A673 (cell line): ENCODE results near the gene ROR2. TPM values are rescaled to one million over a fixed set of nuclear protein-coding genes. Genes with fewer than 3 reads are reported as not detected.

Source experiments
- BruUV-seq: library from RNA; stranded (reverse); fragments of 400-500 nt; replicated peaks from 2 replicates; lab custom pipeline; 2021; lab: Mats Ljungman, UMichigan
- CTCF ChIA-PET: fragments of 300-600 bp; sonication (Branson Sonifier 250); formaldehyde crosslinking; loops from one replicate; lab custom pipeline; 2022; ENCODE audit warnings: antibody characterized with exemption; lab: Charles Lee
- POLR2A ChIA-PET: fragments of 300-600 bp; sonication (Branson Sonifier 250); formaldehyde crosslinking; loops from one replicate; lab custom pipeline; 2022; ENCODE audit warnings: antibody characterized with exemption; ENCODE audit not compliant: low non-redundant PET; lab: Charles Lee
- DNase-seq: peaks from one replicate; pipeline ENCODE4 v3.0.0-alpha.2; 2015; ENCODE audit warnings: low spot score
- H3K27ac ChIP-seq: fragments of 200-600 bp; sonication (generic); 2 replicates; pipeline ENCODE4 v1.5.1; 2016; ENCODE audit warnings: mixed run types, low read depth, mild to moderate bottlenecking, mixed read lengths, antibody characterized with exemption, low read length; ENCODE audit not compliant: poor library complexity, severe bottlenecking
- H3K27me3 ChIP-seq: fragments of 200-600 bp; sonication (generic); replicated peaks from 2 replicates; pipeline ENCODE4 v1.6.1; 2017; ENCODE audit warnings: mixed run types, low read depth, mild to moderate bottlenecking, mixed read lengths, antibody characterized with exemption, low read length; ENCODE audit not compliant: insufficient read depth, poor library complexity
- H3K36me3 ChIP-seq: fragments of 200-600 bp; sonication (generic); 2 replicates; pipeline ENCODE4 v1.6.1; 2016; ENCODE audit warnings: mixed run types, mild to moderate bottlenecking, mixed read lengths, antibody characterized with exemption, low read length; ENCODE audit not compliant: insufficient read depth, poor library complexity, severe bottlenecking
- H3K4me1 ChIP-seq: fragments of 200-600 bp; sonication (generic); 2 replicates; pipeline ENCODE4 v1.6.1; 2017; ENCODE audit warnings: mixed run types, mild to moderate bottlenecking, mixed read lengths, antibody characterized with exemption, low read length; ENCODE audit not compliant: insufficient read depth, poor library complexity, severe bottlenecking
- H3K4me3 ChIP-seq: fragments of 200-600 bp; sonication (generic); 2 replicates; pipeline ENCODE4 v1.5.1; 2016; ENCODE audit warnings: low read depth, mixed run types, mild to moderate bottlenecking, mixed read lengths, low read length; ENCODE audit not compliant: poor library complexity, severe bottlenecking
- H3K9me3 ChIP-seq: fragments of 200-600 bp; sonication (generic); 2 replicates; pipeline ENCODE4 v1.6.1; 2016; ENCODE audit warnings: mixed run types, low read depth, mild to moderate bottlenecking, mixed read lengths, antibody characterized with exemption, low read length; ENCODE audit not compliant: poor library complexity, severe bottlenecking
- EZH2 ChIP-seq: fragments of 200-600 bp; sonication (generic); IDR thresholded peaks from 2 replicates; pipeline ENCODE4 v1.6.1; 2017; ENCODE audit warnings: borderline replicate concordance, low read depth, mild to moderate bottlenecking, mixed read lengths, antibody characterized with exemption, low read length; ENCODE audit not compliant: poor library complexity, severe bottlenecking
- intact Hi-C: fragments of 100-400 bp; cut with micrococcal nuclease; formaldehyde crosslinking; loops from one replicate; pipeline ENCODE4 v1.10.0; 2022; ENCODE audit not compliant: unreplicated experiment
- total RNA-seq: library from RNA; stranded (reverse); gene quantifications from 2 replicates; pipeline ENCODE4 v1.2.3, GENCODE V29; 2021
- TF ChIP-seq, protein P1 (sequence below): fragments of 300-800, 200-600 bp; sonication (generic); conservative IDR thresholded peaks from 2 replicates; pipeline ENCODE4 v1.5.1; 2017; ENCODE audit warnings: low read depth, mild to moderate bottlenecking, antibody characterized with exemption, low read length, moderate library complexity, mixed read lengths

The ROR2 gene
- total RNA-seq, 1 experiment from 2014 or later = 12.3 TPM

- no TSS peak for BruUV-seq
Observed at GRCh38 chr9:91889161-91889911, 60.7 kb downstream of the ROR2 start.

DNA sequence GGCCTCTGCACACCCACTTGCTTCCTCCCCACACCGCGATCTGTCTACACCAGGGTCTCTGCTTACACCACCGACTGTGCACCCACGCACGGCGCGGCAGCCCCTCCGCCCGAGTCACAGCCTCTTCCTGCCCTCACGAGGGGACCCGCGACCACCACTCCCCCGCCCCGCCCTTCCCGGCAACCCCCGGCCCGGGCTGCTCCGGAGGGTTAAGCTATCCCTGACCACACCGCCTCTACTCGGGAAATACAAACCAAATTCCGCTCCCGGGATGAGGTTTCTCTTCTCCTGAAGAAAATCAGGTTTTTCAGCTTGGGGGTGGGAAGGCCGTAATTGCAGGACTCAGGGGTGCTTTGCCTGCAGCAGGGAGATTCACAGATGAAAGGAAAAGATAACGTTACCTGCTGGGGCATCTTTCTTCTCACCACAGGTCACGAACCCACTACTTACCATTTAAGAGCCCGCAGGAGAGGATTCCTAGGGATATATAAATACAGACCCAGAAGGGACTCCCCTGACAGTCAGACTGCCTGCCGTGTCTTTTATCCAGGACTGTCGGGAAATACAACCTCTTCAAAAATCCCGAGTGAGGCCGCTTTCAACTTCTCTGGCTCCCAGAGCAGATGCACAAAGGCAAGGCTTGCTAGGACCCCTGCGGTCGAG lies 63.5 kb downstream of the ROR2 start:
- no peak for TF ChIP-seq EZH2
- TF ChIP-seq, protein P1, sequence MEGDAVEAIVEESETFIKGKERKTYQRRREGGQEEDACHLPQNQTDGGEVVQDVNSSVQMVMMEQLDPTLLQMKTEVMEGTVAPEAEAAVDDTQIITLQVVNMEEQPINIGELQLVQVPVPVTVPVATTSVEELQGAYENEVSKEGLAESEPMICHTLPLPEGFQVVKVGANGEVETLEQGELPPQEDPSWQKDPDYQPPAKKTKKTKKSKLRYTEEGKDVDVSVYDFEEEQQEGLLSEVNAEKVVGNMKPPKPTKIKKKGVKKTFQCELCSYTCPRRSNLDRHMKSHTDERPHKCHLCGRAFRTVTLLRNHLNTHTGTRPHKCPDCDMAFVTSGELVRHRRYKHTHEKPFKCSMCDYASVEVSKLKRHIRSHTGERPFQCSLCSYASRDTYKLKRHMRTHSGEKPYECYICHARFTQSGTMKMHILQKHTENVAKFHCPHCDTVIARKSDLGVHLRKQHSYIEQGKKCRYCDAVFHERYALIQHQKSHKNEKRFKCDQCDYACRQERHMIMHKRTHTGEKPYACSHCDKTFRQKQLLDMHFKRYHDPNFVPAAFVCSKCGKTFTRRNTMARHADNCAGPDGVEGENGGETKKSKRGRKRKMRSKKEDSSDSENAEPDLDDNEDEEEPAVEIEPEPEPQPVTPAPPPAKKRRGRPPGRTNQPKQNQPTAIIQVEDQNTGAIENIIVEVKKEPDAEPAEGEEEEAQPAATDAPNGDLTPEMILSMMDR = no peak
- Histone ChIP-seq H3K27me3 (no peaks in the 10 kb centered on the region), H3K9me3 (no peaks in the 10 kb centered on the region), H3K36me3 (no peaks in the 10 kb centered on the region), H3K4me3 (no peak overlapping the region), H3K4me1 (peaks cover 5% of the 10 kb centered on the region), H3K27ac (no peak overlapping the region)
- no TSS peak for BruUV-seq
- CTCF ChIA-PET = no interaction called here
- POLR2A ChIA-PET = no interaction called here
- intact Hi-C loops = no loop called here
- no peak for DNase-seq

More at GRCh38 chr9:91889161-91889911, 60.7 kb downstream of the ROR2 start:
- no peak overlapping the region for H3K27ac ChIP-seq
- H3K4me1 ChIP-seq = peaks cover 21% of the 10 kb centered on the region
- no peak overlapping the region for H3K4me3 ChIP-seq
- POLR2A ChIA-PET = interaction anchor here (0.7 kb wide), 1 partner anchor 1085 kb away, joined by 3 read pairs; no protein-coding TSS in a partner anchor
- no peaks in the 10 kb centered on the region for H3K9me3 ChIP-seq
- no peaks in the 10 kb centered on the region for H3K36me3 ChIP-seq
- no peak for DNase-seq
- CTCF ChIA-PET = no interaction called here
- no peaks in the 10 kb centered on the region for H3K27me3 ChIP-seq
- TF ChIP-seq EZH2 = no peak
- TF ChIP-seq, protein P1 = no peak
- intact Hi-C loops = no loop called here

DNA sequence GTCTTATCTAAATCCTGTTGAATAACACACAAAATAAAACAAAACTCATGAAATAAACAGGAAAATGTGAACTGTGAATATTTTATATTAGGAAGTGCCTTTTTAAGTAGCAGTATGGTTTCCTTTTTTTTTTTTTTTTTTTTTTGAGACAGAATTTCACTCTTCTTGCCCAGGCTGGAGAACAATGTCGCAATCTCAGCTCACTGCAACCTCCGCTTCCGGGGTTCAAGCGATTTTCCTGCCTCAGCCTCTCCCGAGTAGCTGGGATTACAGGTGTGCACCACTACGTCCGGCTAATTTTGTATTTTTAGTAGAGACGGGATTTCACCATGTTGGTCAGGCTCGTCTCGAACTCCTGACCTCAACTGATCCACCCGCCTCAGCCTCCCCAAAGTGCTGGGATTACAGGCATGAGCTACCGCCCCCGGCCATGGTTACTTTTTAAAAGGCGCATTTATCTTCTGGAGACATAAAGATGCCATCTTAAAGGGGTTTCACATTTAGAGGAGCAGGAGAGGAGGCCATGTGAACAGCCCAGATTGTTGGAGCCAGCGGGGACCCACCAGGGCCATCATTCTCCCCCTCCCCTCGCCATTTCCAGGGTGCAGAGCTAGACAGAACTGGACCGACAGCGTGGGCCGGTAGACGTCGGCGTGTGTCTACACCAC lies 64.1 kb downstream of the ROR2 start:
- no peak for DNase-seq
- intact Hi-C loops = no loop called here
- H3K27ac ChIP-seq = no peak overlapping the region
- no peaks in the 10 kb centered on the region for H3K36me3 ChIP-seq
- POLR2A ChIA-PET = no interaction called here
- BruUV-seq = no TSS peak
- CTCF ChIA-PET = no interaction called here
- H3K4me1 ChIP-seq = peaks cover 5% of the 10 kb centered on the region
- no peaks in the 10 kb centered on the region for H3K9me3 ChIP-seq
- TF ChIP-seq EZH2 = no peak
- TF ChIP-seq, protein P1 = no peak
- no peak overlapping the region for H3K4me3 ChIP-seq
- no peaks in the 10 kb centered on the region for H3K27me3 ChIP-seq
